ENCODE results near the gene PHACTR1.

- TF ChIP-seq, protein P1, sequence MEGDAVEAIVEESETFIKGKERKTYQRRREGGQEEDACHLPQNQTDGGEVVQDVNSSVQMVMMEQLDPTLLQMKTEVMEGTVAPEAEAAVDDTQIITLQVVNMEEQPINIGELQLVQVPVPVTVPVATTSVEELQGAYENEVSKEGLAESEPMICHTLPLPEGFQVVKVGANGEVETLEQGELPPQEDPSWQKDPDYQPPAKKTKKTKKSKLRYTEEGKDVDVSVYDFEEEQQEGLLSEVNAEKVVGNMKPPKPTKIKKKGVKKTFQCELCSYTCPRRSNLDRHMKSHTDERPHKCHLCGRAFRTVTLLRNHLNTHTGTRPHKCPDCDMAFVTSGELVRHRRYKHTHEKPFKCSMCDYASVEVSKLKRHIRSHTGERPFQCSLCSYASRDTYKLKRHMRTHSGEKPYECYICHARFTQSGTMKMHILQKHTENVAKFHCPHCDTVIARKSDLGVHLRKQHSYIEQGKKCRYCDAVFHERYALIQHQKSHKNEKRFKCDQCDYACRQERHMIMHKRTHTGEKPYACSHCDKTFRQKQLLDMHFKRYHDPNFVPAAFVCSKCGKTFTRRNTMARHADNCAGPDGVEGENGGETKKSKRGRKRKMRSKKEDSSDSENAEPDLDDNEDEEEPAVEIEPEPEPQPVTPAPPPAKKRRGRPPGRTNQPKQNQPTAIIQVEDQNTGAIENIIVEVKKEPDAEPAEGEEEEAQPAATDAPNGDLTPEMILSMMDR (IDR thresholded peaks at IDR 0.05) = no peak
- TF ChIP-seq POLR2A (IDR thresholded peaks at IDR 0.05) (no peak), POLR2AphosphoS5 (IDR thresholded peaks at IDR 0.05) (no peak), EP300 (IDR thresholded peaks at IDR 0.05) (no peak)
Observed at GRCh38 chr6:12725263-12725662, 8.7 kb downstream of the PHACTR1 start.

Measured in stomach (tissue), 4 donors.